ENCODE results near the gene RNLS.

DNA sequence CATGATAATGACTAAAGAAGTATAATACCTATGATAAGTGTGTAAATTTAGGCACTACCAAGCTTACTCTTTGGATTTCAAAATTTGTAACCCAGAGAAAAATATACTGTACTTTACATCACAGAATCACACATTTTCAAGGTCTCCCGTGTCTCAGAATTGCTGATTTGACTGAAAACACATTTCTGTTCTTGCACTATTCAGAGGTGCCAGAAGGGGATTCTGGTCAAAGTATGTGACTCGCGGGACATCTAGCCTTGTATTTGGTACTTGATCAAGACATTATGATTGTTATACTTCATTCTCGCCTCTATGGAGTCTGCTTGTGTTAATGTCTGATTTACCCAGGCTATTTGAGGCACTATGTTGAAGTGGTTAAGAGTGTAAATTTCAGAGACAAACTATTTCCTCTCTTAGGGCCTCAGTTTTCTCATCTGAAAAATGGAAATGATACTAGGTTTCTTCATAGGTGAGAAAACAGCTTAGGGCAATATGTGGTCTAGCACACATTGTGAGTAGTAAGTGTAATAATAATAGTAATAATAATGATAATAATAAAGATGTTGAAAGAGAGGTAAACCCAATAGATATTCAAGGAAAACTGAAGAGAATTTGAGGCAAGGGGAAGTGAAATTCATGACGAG, 320.4 kb downstream of the RNLS start:
- TF ChIP-seq CTCF (IDR thresholded peaks at IDR 0.05; ENCODE audit: low read depth, low read length) (no peak), EZH2phosphoT487 (IDR thresholded peaks at IDR 0.05; ENCODE audit: low read depth) (no peak)
